Activated CD4-positive, alpha-beta T cell treated with anti-CD3 and anti-CD28 coated beads, Interleukin-2, amount 50 U/mL, for 1 hour (primary cell): ENCODE data around the gene TLX2.
"Not testable (repeated sequence)": the region's sequence is repeated elsewhere in the genome, so short reads cannot be mapped to it uniquely, and the experiment has no call there.

Experiments used
- DNase-seq: peaks from one replicate; pipeline ENCODE4 v3.0.0-alpha.2; 2020

The TLX2 gene

GRCh38 chr2:74514368-74515270 lies at the start of gene TLX2:
TLX2 (plus strand) TSS chr2:74514450; CDS start chr2:74514807, 357 bp downstream.
- DNase-seq = no peak

- not testable (repeated sequence) for DNase-seq
These were observed 43.5 kb upstream of the TLX2 start for GRCh38 chr2:74470742-74471141.

DNA sequence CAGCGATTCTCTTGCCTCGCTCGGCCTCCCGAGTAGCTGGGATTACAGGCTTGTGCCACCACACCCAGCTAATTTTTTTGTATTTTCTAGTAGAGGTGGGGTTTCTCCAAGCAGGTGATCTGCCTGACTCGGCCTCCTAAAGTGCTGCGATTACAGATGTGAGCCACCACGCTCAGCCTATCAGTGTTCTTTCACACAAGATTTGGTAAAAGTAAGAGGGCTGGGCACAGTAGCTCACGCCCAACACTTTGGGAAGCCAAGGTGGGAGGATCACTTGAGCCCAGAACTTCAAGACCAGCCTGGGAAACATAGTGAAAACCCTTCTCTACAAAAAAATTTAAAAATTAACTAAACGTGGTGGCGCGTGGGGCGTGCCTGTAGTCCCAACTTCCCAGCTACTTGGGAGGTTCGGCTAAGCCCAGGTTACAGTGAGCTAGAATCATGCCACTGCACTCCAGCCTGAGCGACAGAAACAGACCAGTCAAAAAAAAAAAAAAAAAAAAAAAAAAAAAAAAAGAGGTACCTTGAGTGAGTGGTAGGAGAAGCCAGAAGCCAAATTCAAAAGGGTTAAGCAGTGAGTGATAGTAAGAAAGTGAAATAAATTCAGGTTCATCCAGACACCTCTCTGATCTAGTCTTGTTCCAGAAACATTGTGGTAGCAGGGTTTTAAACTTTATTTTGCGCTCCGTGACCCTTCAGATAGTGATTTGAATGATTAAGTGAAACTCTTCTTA lies 42.8 kb upstream of the TLX2 start:
- no peak for DNase-seq

DNA sequence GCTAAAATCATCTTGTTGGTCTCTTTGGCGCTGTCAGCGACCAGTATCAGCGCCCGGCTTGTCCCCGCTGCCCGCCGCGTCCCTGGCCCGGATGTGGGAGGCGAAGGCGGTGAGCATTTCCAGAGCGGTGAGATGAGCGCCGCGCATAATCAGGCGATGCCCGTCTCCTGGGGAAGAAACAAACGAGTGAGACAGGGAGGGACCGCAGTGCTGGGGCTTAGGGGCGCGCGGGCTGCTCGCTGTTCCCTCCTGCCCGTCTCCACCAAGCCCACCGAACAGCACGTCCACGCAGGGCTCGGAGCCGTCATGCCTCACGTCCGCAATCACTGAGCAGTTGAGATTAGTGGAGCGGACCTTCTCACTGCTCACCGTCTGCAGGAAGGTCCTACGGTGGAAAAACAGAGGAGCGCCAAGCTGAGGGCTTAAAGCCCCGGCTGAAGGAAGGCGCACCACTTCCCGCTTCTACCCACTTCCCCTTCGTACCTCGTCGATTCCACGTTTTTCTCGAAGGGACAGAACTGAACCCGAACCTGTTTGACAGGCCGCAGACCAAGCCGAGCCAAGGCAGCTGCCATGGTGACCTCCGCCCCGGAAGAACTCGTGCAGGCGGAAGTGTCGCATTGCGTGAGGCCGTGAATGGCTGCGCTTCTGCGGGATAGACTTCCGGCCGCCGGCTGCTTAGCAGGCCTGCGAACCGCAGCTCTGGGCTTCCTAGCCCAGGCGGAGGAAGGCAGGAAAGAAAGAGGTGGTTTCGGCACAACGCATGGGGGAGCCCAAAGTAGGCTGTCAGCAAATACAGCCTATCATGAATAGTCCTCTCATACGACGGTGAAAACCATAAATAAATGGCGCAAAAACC lies 41.9 kb upstream of the TLX2 start, which contains the start of gene MRPL53:
TSS of gene MRPL53 (minus strand) at position 595 of the 859 bp plus-strand sequence. CDS start at position 575, 20 bp downstream.
- DNase-seq = peak; percentile 98

DNA sequence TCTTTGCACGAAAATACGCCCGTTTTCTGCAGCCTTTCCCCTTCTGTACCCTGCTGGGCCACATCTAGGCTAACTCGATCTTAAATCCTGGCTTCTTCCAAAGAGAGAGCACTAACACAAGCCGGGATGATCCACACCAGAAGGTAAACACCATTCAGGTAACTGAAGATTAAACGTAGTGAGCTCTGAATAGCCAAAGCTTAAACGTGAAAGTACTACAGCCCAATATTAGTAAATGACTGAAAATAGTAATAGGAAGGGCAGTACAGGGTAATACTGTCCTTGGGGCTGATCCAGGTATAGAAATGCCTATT lies 41.3 kb upstream of the TLX2 start:
- no peak for DNase-seq

DNA sequence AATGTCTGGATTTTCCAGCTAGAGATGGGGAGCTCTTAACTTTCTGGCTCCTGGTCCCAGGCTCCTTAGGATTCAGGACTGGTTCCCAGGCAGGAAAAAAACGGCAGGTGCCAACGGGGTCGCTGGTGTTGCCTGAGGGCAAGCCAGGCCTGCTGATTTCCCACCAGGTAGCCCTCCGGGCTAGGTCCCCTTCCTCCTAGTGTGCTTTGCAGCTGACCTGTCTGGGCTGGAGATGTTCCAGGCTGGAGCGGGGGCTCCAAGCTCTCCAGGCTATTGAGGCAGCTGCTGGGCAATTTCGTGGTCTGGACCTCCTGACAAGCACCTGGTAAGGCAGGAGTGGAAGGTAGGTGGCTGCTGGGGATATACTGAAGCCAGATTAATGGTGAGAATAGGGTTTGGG lies 39.8 kb upstream of the TLX2 start:
- no peak for DNase-seq

- DNase-seq = no peak
These were observed 39.4 kb upstream of the TLX2 start for GRCh38 chr2:74474899-74475298.

DNA sequence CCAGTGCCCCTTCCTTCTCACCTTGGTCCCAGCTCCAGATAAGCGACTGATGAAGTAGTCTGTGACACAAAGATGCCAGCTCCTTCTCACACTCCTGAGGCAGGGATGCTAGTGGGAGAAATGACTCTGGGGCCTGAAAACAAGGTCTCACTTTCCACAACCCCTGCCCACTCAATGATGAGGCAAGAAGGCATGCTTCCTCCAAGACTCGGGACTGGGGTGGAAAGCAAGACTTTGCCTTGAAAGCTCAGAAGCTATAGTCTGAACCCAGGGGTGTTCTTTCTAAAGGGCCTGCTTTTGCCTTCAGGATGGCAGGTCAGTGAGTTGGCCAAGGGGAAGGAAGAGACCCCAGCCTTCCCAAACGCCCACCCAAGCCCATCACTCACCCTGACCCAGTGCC lies 32.8 kb upstream of the TLX2 start:
- DNase-seq = no peak

GRCh38 chr2:74481961-74482800 lies 32.1 kb upstream of the TLX2 start:
- peak; percentile 42 for DNase-seq

- peak; percentile 91 for DNase-seq
These were observed 31.2 kb upstream of the TLX2 start, which contains the start of the genes CCDC142 and TTC31 for GRCh38 chr2:74482801-74483674. CCDC142 (minus strand) TSS chr2:74482998; CDS start chr2:74482837, 161 bp downstream. TTC31 (plus strand) TSS chr2:74483081; CDS start chr2:74483096, 15 bp downstream.

DNA sequence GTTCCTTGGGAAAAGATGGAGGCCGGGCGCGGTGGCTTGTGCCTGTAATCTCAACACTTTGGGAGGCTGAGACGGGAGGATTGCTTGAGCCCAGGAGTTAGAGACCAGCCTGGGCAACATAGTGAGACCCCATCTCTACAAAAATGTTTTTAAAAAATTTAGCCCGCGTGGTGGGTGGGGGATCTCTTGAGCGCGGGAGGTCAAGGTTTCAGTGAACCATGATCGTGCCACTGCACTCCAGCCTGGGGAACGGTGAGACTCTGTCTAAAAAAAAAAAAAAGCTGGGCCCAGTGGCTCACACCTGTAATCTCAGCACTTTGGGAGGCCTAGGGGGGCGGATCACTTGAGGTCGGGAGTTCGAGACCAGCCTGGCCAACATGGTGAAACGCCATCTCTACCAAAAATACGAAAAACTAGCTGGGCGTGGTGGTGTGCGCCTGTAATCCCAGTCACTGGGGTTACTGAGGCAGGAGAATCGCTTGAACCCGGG lies 30.5 kb upstream of the TLX2 start:
- not testable (repeated sequence) for DNase-seq

- DNase-seq = no peak
These were observed 28.1 kb upstream of the TLX2 start for GRCh38 chr2:74486141-74486540.

- no peak for DNase-seq
These were observed 25.4 kb upstream of the TLX2 start for GRCh38 chr2:74488643-74489481.

- DNase-seq = no peak
These were observed 24.3 kb upstream of the TLX2 start for GRCh38 chr2:74489906-74490305.

DNA sequence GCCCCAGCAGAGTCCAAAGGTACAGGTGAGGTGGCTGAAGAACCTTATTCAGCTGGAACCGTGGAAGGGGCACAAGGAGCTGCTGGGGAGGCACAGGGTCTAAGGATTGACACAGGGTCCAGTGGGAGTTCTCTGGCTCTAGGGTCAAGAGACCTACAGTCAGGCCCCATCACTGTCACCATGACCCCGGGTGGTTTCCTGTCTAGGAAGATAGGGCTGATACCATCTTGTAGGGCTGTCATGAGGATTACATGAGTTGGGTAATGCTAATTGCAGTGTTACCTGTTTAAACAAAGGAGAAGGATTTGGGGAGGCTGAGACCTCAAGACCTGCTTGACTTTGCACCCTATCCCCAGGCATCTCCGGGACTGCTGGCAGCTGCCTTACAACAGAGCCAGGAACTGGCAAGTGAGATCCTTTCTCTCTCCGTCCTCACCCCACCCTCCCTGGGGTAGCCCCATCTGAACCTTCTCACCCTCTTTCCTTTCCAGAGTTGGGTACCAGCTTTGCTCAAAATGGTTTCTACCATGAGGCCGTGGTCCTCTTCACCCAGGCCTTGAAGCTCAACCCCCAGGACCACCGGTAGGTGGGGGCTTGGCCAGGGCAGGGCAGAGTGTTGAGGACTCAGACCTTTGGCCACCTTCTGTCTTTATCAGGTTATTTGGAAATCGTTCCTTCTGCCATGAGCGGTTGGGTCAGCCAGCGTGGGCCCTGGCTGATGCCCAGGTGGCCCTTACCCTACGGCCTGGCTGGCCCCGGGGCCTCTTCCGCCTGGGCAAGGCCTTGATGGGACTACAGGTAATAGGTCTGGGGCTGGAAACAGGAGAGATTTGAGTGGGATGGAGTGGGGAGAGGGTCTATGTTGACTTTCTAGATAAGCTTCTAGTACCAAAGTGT lies 22.4 kb upstream of the TLX2 start:
- DNase-seq = no peak

GRCh38 chr2:74493546-74493945 lies 20.7 kb upstream of the TLX2 start:
- no peak for DNase-seq

DNA sequence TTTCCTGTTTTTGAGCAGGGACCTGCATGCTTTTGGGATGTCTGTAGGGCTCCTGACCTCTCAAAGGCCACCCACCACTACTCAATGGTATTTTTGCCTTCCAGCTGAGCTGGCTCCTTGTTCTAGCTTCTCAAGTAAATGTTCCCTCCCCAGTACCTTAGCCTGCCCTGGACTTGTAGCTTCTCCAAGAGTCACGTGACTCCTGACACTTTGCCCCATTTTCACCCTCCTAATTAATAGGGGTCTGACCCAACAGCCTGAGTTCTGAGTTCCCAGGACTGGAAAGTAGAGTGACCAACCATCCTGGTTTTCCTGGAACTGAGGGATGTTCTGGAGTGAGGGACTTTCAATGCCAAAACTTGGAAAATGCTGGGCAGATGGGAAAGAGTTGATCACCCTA lies 18.8 kb upstream of the TLX2 start:
- no peak for DNase-seq

GRCh38 chr2:74496997-74497776 lies 17.1 kb upstream of the TLX2 start:
- no peak for DNase-seq
